ENCODE measurements around the gene ADAMTSL1. TPM values are rescaled to one million over a fixed set of nuclear protein-coding genes. Genes with fewer than 3 reads are reported as not detected.

ADAMTSL1 gene
- total RNA-seq, 1 experiment from 2014 or later, result not detected

DNA sequence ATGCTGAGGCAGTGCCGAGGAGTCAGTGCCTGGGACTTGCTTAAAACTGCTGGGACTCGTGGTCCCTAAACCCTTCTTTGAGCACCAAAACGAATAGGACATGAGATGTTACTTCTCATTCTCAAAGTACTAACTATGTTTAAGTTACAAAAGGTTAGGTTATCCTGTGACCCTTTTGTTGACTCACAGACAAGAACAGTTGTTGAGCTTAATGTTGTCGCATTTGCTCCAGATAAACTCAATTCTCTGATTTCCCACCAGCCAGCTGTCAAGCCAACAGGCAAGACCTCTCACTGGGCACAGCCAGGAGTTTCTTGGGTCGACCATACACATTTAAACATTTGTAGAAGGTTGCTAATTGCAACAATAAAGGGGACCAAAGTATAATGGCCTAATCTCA, 249.4 kb downstream of the ADAMTSL1 start:
- H3K36me3 Mint-ChIP-seq (ENCODE audit: insufficient read depth, unreplicated experiment), result no peaks in the 10 kb centered on the region
- BruUV-seq (replicated peaks), result no TSS peak
- TF ChIP-seq, protein P1, sequence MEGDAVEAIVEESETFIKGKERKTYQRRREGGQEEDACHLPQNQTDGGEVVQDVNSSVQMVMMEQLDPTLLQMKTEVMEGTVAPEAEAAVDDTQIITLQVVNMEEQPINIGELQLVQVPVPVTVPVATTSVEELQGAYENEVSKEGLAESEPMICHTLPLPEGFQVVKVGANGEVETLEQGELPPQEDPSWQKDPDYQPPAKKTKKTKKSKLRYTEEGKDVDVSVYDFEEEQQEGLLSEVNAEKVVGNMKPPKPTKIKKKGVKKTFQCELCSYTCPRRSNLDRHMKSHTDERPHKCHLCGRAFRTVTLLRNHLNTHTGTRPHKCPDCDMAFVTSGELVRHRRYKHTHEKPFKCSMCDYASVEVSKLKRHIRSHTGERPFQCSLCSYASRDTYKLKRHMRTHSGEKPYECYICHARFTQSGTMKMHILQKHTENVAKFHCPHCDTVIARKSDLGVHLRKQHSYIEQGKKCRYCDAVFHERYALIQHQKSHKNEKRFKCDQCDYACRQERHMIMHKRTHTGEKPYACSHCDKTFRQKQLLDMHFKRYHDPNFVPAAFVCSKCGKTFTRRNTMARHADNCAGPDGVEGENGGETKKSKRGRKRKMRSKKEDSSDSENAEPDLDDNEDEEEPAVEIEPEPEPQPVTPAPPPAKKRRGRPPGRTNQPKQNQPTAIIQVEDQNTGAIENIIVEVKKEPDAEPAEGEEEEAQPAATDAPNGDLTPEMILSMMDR (IDR thresholded peaks at IDR 0.05; ENCODE audit: unreplicated experiment), result no peak
- H3K27me3 Mint-ChIP-seq (ENCODE audit: unreplicated experiment), result peaks cover 29% of the 10 kb centered on the region
- no peak overlapping the region for H3K4me3 Mint-ChIP-seq (ENCODE audit: low read depth, unreplicated experiment)
- no peak for DNase-seq
- H3K27ac Mint-ChIP-seq (ENCODE audit: unreplicated experiment), result no peak overlapping the region
- intact Hi-C loops (cut with micrococcal nuclease; ENCODE audit: unreplicated experiment), result no loop called here
- CTCF ChIA-PET, result no interaction called here
- no peaks in the 10 kb centered on the region for H3K9me3 Mint-ChIP-seq (ENCODE audit: low read depth, unreplicated experiment)
- no peaks in the 10 kb centered on the region for H3K4me1 Mint-ChIP-seq (ENCODE audit: low read depth, unreplicated experiment)

DNA sequence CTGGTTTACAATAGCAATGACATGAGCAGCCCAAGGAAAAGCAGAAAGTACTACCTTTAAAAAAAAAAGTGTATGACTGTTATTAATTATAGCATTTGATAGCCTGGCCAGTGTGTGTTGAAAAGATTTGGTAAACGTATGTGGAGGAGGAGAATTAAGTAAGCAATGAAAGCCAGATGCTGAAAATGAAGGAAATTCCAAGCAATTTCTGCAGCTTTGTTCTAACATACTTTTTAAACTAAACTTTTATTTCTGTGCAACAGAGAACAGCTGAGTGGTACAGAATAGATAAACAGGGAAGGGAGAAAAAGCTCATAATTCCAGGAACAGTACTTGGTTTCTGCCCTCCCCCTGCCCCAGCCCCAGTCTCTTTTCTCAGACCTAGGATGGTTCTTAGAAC, 252.6 kb downstream of the ADAMTSL1 start:
- Mint-ChIP-seq H3K4me3 (ENCODE audit: low read depth, unreplicated experiment) (no peak overlapping the region), H3K9me3 (ENCODE audit: low read depth, unreplicated experiment) (no peaks in the 10 kb centered on the region), H3K4me1 (ENCODE audit: low read depth, unreplicated experiment) (no peaks in the 10 kb centered on the region), H3K36me3 (ENCODE audit: insufficient read depth, unreplicated experiment) (no peaks in the 10 kb centered on the region), H3K27ac (ENCODE audit: unreplicated experiment) (no peak overlapping the region), H3K27me3 (ENCODE audit: unreplicated experiment) (peaks cover 45% of the 10 kb centered on the region)
- intact Hi-C loops (cut with micrococcal nuclease; ENCODE audit: unreplicated experiment), result no loop called here
- BruUV-seq (replicated peaks), result no TSS peak
- TF ChIP-seq, protein P1 (IDR thresholded peaks at IDR 0.05; ENCODE audit: unreplicated experiment), result no peak
- DNase-seq, result no peak
- CTCF ChIA-PET, result interaction anchor here (0.6 kb wide), 1 partner anchor 332 kb away, joined by 3 read pairs; no protein-coding TSS in a partner anchor

DNA sequence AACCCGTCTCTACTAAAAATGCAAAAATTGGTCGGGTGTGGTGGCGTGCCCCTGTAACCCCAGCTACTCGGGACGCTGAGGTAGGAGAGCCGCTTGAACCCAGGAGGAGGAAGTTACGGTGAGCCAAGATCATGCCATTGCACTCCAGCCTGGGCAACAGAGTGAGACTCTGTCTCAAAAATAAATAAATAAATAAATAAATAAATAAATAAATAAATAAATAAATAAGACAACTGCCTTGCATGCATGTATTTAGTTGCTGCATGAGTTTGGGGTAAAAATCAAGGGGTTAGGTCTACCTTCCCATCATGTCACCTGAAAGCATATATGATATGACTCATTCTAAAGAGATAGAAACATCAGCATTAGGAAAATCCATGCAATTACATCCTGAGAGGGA, 254.0 kb downstream of the ADAMTSL1 start:
- H3K9me3 Mint-ChIP-seq (ENCODE audit: low read depth, unreplicated experiment), result no peaks in the 10 kb centered on the region
- intact Hi-C loops (cut with micrococcal nuclease; ENCODE audit: unreplicated experiment), result no loop called here
- BruUV-seq (replicated peaks), result no TSS peak
- no peak for DNase-seq
- CTCF ChIA-PET, result no interaction called here
- TF ChIP-seq, protein P1 (IDR thresholded peaks at IDR 0.05; ENCODE audit: unreplicated experiment), result no peak
- no peaks in the 10 kb centered on the region for H3K4me1 Mint-ChIP-seq (ENCODE audit: low read depth, unreplicated experiment)
- peaks cover 46% of the 10 kb centered on the region for H3K27me3 Mint-ChIP-seq (ENCODE audit: unreplicated experiment)
- no peaks in the 10 kb centered on the region for H3K36me3 Mint-ChIP-seq (ENCODE audit: insufficient read depth, unreplicated experiment)
- no peak overlapping the region for H3K4me3 Mint-ChIP-seq (ENCODE audit: low read depth, unreplicated experiment)
- no peak overlapping the region for H3K27ac Mint-ChIP-seq (ENCODE audit: unreplicated experiment)

DNA sequence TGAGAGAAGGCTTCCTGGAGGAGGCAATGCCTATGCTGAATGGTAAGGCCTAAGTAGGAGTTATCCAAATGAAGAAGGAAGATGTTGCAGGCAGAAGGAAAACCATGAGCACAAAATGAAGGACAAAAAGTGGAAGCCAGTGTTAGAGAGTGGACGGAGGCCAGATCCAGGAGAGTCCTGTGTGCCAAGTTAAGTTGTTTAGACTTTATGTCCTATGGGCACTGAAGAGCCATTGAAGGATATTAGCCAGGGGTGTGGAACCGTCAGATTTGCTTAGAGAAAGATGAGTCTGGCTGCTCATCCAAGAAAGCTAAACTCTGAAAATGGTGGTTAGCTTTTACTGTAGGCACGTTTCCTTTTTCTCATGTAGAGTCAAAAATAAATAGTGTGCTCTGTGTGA, 254.7 kb downstream of the ADAMTSL1 start:
- intact Hi-C loops (cut with micrococcal nuclease; ENCODE audit: unreplicated experiment), result no loop called here
- no TSS peak for BruUV-seq (replicated peaks)
- CTCF ChIA-PET, result no interaction called here
- Mint-ChIP-seq H3K36me3 (ENCODE audit: insufficient read depth, unreplicated experiment) (no peaks in the 10 kb centered on the region), H3K4me3 (ENCODE audit: low read depth, unreplicated experiment) (no peak overlapping the region), H3K4me1 (ENCODE audit: low read depth, unreplicated experiment) (no peaks in the 10 kb centered on the region), H3K27ac (ENCODE audit: unreplicated experiment) (no peak overlapping the region), H3K9me3 (ENCODE audit: low read depth, unreplicated experiment) (no peaks in the 10 kb centered on the region), H3K27me3 (ENCODE audit: unreplicated experiment) (peaks cover 47% of the 10 kb centered on the region)
- DNase-seq, result no peak
- TF ChIP-seq, protein P1 (IDR thresholded peaks at IDR 0.05; ENCODE audit: unreplicated experiment), result no peak
